Measurements from ENCODE around the gene POR. TPM values are rescaled to one million over a fixed set of nuclear protein-coding genes. Genes with fewer than 3 reads are reported as not detected.
A peak's percentile ranks its signal among the peaks of the same experiment; 100 is the strongest.
"Not testable (repeated sequence)": the region's sequence is repeated elsewhere in the genome, so short reads cannot be mapped to it uniquely, and the experiment has no call there.

POR gene
- total RNA-seq, 1 experiment from 2014 or later = 70.9 TPM

DNA sequence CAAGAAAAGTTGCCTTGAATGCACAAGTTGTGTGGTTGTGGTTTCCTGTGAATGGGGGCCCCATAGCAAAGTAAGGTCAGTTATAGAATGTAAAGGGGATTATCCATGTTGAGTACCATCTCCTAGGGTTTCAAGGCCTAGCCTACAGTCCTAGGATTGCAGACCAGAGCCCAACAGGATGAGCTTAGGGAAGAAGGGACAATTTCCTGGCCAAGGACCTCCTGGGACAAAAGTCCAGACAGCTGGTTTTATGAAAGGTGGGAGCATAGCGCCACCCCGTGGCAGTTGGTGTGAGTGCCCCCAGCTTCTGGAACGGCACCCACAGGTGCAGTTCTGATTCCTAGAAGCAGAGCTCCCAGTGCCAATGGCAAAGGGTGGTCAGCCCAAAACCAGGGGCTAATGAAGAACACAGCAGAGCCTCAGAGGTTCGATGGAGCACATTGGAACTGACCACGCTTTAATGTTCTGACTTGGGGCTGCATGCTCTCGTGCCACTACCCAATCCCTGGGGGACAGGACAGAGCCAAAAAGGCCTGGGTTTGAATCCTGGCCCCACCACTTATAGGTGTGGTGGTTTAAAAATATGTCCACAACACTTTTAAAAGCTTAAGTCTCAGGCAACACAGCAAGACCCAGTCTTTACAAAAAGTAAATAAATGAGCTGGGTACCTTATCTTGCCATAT, 105.2 kb downstream of the POR start:
- peak; percentile 71 for DNase-seq (ENCODE audit: low spot score)

GRCh38 chr7:76022026-76022780, 107.2 kb downstream of the POR start:
- DNase-seq (ENCODE audit: low spot score) = no peak

- peak; percentile 24 for DNase-seq (ENCODE audit: low spot score)
Observed at GRCh38 chr7:76023002-76023401, 108.0 kb downstream of the POR start.

GRCh38 chr7:76029682-76030081, 114.7 kb downstream of the POR start:
- DNase-seq (ENCODE audit: low spot score) = not testable (repeated sequence)

- DNase-seq (ENCODE audit: low spot score) = no peak
Observed at GRCh38 chr7:76031964-76032363, 117.0 kb downstream of the POR start.

Other genes starting within 250 kb of the POR start
- gene HIP1, start 176.2 kb upstream of the POR start, total RNA-seq (2014; rRNA removed; shearing (Covaris generic)) = 25.8 and 29.3 TPM in 2 replicates
- 1.7 and 6.7 TPM in 2 replicates for gene CCL26, start 142.9 kb upstream of the POR start, total RNA-seq (2014; rRNA removed; shearing (Covaris generic))
- 6.0 TPM in 1 of 2 replicates, not detected in the other for gene CCL24, start 101.3 kb upstream of the POR start, total RNA-seq (2014; rRNA removed; shearing (Covaris generic))
- 57.2 and 79.5 TPM in 2 replicates for gene RHBDD2, start 36.1 kb upstream of the POR start, total RNA-seq (2014; rRNA removed; shearing (Covaris generic))
- gene TMEM120A, start 79.4 kb downstream of the POR start, total RNA-seq (2014; rRNA removed; shearing (Covaris generic)) = 13.6 and 26.5 TPM in 2 replicates
- gene STYXL1, start 132.8 kb downstream of the POR start, total RNA-seq (2014; rRNA removed; shearing (Covaris generic)) = 52.3 and 84.7 TPM in 2 replicates
- gene MDH2, start 133.0 kb downstream of the POR start, total RNA-seq (2014; rRNA removed; shearing (Covaris generic)) = 92.9 and 121 TPM in 2 replicates